Spleen (tissue), 11 donors: ENCODE results near the gene MAMDC4. TPM values are rescaled to one million over a fixed set of nuclear protein-coding genes. Genes with fewer than 3 reads are reported as not detected.

ENCODE experiments used
- DNase-seq: peaks from one replicate; pipeline ENCODE4 v3.0.0-alpha.2; 2020
- H3K27ac ChIP-seq, 8 donors: fragments of 200-600 bp; sonication (generic) in 7 of 8; 1 replicate in 4 of 8; 2 replicates in 4 of 8; pipeline versions ENCODE4 v1.5.0 to v1.8.0; 2016 to 2021; ENCODE audit warnings: inconsistent platforms in 4 of 8, mild to moderate bottlenecking in 4 of 8, moderate library complexity in 1 of 8
- H3K27me3 ChIP-seq, 7 donors: fragments of 200-600 bp; sonication (generic) in 6 of 7; replicated peaks in 1 of 7; 1 replicate in 4 of 7; 2 replicates in 3 of 7; pipeline versions ENCODE4 v1.5.0 to v1.8.0; 2016 to 2021; ENCODE audit warnings: inconsistent platforms in 3 of 7, mild to moderate bottlenecking in 1 of 7
- H3K36me3 ChIP-seq, 6 donors: fragments of 200-600 bp; sonication (generic) in 5 of 6; 1 replicate in 4 of 6; 2 replicates in 2 of 6; pipeline versions ENCODE4 v1.5.0 to v1.8.0; 2016 to 2021; ENCODE audit warnings: inconsistent platforms in 2 of 6
- H3K4me1 ChIP-seq, 6 donors: fragments of 200-600 bp; sonication (generic) in 5 of 6; 1 replicate in 3 of 6; 2 replicates in 3 of 6; pipeline versions ENCODE4 v1.5.0 to v1.8.0; 2016 to 2021; ENCODE audit warnings: inconsistent platforms in 3 of 6
- H3K4me3 ChIP-seq, 8 donors: fragments of 200-600 bp; sonication (generic) in 7 of 8; 1 replicate in 4 of 8; 2 replicates in 4 of 8; pipeline versions ENCODE4 v1.5.0 to v1.8.0; 2016 to 2021; ENCODE audit warnings: inconsistent platforms in 4 of 8, mild to moderate bottlenecking in 4 of 8, moderate library complexity in 2 of 8
- H3K9me3 ChIP-seq, 8 donors: fragments of 200-600 bp; sonication (generic) in 7 of 8; 1 replicate in 4 of 8; 2 replicates in 4 of 8; pipeline versions ENCODE4 v1.5.0 to v1.8.0; 2016 to 2021; ENCODE audit warnings: inconsistent platforms in 4 of 8
- POLR2A ChIP-seq, 3 donors: fragments of 450-650 bp; IDR thresholded peaks; one replicate each; pipeline ENCODE4 v1.5.1; 2017; ENCODE audit warnings: antibody characterized with exemption in 3 of 3, mild to moderate bottlenecking in 1 of 3
- POLR2AphosphoS5 ChIP-seq, 3 donors: sonication (generic); formaldehyde crosslinking; IDR thresholded peaks; one replicate each; pipeline ENCODE4 v1.5.1; 2017; ENCODE audit warnings: antibody characterized with exemption in 3 of 3
- WGBS, 5 donors: extraction: QIAGEN DNeasy Blood & Tissue Kit in 3 of 5; methylation state at CpG; one replicate each; pipeline versions ENCODE4 v1.1.5 to v1.1.7; 2013 to 2018; 5-methylcytosine and 5-hydroxymethylcytosine counted together
- intact Hi-C: fragments of 100-400 bp; cut with DNase I; formaldehyde crosslinking; loops from one replicate; pipeline ENCODE4 v1.15.0; 2023; ENCODE audit warnings: low total_unique reads
- polyA plus RNA-seq, 3 donors: library from polyadenylated mRNA; stranded (reverse); fragments of 200-250 nt; gene quantifications; one replicate each; pipeline ENCODE4 v1.2.1, GENCODE V29; 2013
- total RNA-seq, 7 donors: library from RNA; depleted of rRNA in 3 of 7; stranded (reverse); fragments of >200 nt in 3 of 7; fragmentation: NEBNext Ultra II Directional in 4 of 7; extraction: Animal tissue kit (Norgen Biotek cat#: 25700) in 4 of 7; gene quantifications; one replicate each; pipeline versions ENCODE4 v1.1.0 to v1.2.1, GENCODE V29; 2016 to 2021
- TF ChIP-seq, protein P1 (sequence below), 11 experiments: fragments of 200-600 bp in 7 of 11; fragments of 450-650 bp in 4 of 11; sonication (generic) in 4 of 11; IDR thresholded peaks in 8 of 11; conservative IDR thresholded peaks in 3 of 11; 1 replicate in 7 of 11; 2 replicates in 4 of 11; pipeline versions ENCODE4 v1.4.0 to v1.8.0; 2016 to 2021; ENCODE audit warnings: antibody characterized with exemption in 11 of 11, inconsistent platforms in 4 of 11, mild to moderate bottlenecking in 1 of 11
- donor health status: healthy with polysubstance abuse.
- donor health status: DM: no; HTN: no; CAD: no; lungs with moderate emphysema.
- donor health status: DM: no; HTN: no; CAD: no.
- donor health status: Bipolar disorder and iron deficiency.
- donor health status: healthy.
- donor health status: DM: no; HTN: no; CAD: no.
- donor health status: DM: yes; HTN: yes; CAD: no.

The MAMDC4 gene
- total and polyA plus RNA-seq, 10 donors = 4.9 to 32.0 (median 12.0) TPM

DNA sequence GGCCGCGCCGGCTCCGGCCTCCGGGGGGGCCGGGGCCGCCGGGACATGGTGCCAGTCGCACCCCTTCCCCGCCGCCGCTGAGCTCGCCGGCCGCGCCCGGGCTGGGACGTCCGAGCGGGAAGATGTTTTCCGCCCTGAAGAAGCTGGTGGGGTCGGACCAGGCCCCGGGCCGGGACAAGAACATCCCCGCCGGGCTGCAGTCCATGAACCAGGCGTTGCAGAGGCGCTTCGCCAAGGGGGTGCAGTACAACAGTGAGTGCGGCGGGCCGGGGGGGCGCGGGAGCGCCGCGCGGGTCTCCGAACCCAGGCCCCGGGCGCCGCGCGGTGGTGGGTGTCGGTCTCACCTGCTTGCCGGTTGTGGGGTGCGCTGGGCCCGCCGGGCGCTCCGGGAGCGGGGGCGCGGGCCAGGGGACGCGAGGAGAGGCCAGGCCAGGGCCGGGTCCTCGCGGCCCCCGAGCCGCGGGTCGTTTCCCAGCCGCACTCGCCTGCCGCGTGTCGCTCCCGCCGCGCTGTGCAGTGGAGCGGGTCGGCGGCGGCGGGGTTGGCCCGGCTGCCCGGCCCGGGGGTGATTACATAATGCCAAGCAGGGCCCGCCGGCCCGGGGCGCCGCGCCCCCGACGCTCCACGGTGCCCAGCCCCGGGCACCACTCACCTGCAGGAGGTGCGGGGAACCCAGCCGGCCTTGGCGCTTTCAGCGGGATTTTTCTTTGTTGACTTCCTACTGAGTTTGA lies 43.9 kb upstream of the MAMDC4 start:
- Histone ChIP-seq H3K27ac (peak overlapping the region; percentile 38 to 95 (median 93)), H3K4me1 (peaks cover 33 to 73% (median 47%) of the 10 kb centered on the region in 6 donors), H3K4me3 (peak overlapping the region; percentile 88 to 100 (median 98)), H3K27me3 (no peaks in the 10 kb centered on the region), H3K9me3 (no peaks in the 10 kb centered on the region), H3K36me3 (peaks cover 0 to 63% (median 2%) of the 10 kb centered on the region in 6 donors)
- intact Hi-C loops = no loop called here
- WGBS, 5 donors = 0 to 2% (median 0%) methylated on average over 29 to 93 of the region's 93 CpGs
- DNase-seq = peak; percentile 88
- TF ChIP-seq POLR2AphosphoS5 (IDR thresholded peaks at IDR 0.05) = no peak
- TF ChIP-seq POLR2A (IDR thresholded peaks at IDR 0.05) = no peak
- TF ChIP-seq, protein P1, sequence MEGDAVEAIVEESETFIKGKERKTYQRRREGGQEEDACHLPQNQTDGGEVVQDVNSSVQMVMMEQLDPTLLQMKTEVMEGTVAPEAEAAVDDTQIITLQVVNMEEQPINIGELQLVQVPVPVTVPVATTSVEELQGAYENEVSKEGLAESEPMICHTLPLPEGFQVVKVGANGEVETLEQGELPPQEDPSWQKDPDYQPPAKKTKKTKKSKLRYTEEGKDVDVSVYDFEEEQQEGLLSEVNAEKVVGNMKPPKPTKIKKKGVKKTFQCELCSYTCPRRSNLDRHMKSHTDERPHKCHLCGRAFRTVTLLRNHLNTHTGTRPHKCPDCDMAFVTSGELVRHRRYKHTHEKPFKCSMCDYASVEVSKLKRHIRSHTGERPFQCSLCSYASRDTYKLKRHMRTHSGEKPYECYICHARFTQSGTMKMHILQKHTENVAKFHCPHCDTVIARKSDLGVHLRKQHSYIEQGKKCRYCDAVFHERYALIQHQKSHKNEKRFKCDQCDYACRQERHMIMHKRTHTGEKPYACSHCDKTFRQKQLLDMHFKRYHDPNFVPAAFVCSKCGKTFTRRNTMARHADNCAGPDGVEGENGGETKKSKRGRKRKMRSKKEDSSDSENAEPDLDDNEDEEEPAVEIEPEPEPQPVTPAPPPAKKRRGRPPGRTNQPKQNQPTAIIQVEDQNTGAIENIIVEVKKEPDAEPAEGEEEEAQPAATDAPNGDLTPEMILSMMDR (IDR thresholded peaks at IDR 0.05 in 8 of 11, conservative IDR thresholded peaks at IDR 0.05 in 3 of 11) = no peak

GRCh38 chr9:136808806-136809158 lies 43.4 kb upstream of the MAMDC4 start:
- Histone ChIP-seq H3K27me3 (no peaks in the 10 kb centered on the region), H3K4me3 (peak overlapping the region; percentile 88 to 100 (median 98)), H3K4me1 (peaks cover 33 to 75% (median 48%) of the 10 kb centered on the region in 6 donors), H3K36me3 (peaks cover 0 to 67% (median 2%) of the 10 kb centered on the region in 6 donors), H3K27ac (peak overlapping the region in 6 of 8 donors; percentile 93 to 95 (median 94)), H3K9me3 (no peaks in the 10 kb centered on the region)
- intact Hi-C loops = no loop called here
- DNase-seq = no peak
- WGBS, 5 donors = 4 to 7% (median 5%) methylated on average over 14 of the region's 14 CpGs
- TF ChIP-seq, protein P1 (IDR thresholded peaks at IDR 0.05 in 8 of 11, conservative IDR thresholded peaks at IDR 0.05 in 3 of 11) = no peak
- TF ChIP-seq POLR2A (IDR thresholded peaks at IDR 0.05) (no peak), POLR2AphosphoS5 (IDR thresholded peaks at IDR 0.05) (no peak)

- no peak for TF ChIP-seq POLR2A (IDR thresholded peaks at IDR 0.05)
- TF ChIP-seq POLR2AphosphoS5 (IDR thresholded peaks at IDR 0.05) = no peak
- TF ChIP-seq, protein P1 (IDR thresholded peaks at IDR 0.05 in 8 of 11, conservative IDR thresholded peaks at IDR 0.05 in 3 of 11) = no peak
- DNase-seq = no peak
- no peaks in the 10 kb centered on the region for H3K9me3 ChIP-seq
- H3K27me3 ChIP-seq = no peaks in the 10 kb centered on the region
- no peak overlapping the region for H3K27ac ChIP-seq
- H3K36me3 ChIP-seq = peaks cover 0 to 73% (median 2%) of the 10 kb centered on the region in 6 donors
- H3K4me1 ChIP-seq = peaks cover 8 to 58% (median 24%) of the 10 kb centered on the region in 6 donors
- no peak overlapping the region for H3K4me3 ChIP-seq
- intact Hi-C loops = no loop called here
- whole genome bisulfite sequencing, 5 donors = 92 to 95% (median 92%) methylated on average over 13 of the region's 13 CpGs
These were observed 37.3 kb upstream of the MAMDC4 start for GRCh38 chr9:136814725-136815421.

DNA sequence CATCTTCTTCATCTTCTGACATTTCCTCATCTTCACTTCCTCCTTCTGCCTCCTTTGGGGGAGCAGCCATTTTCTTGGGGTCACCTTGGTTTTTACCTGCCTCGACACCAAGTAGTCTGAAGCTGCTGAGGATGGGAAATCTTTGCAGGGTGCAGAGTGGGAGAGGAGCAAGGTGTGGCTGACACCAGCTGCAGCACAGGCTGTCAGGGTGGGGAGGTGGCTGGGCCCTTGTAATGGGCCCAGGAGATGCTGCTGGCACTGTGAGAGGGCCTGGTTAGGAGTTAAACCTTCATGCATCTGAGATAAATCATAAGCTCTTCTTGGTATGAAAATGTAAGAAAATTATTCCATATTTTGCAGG lies 36.7 kb upstream of the MAMDC4 start:
- Histone ChIP-seq H3K4me1 (peaks cover 2 to 57% (median 20%) of the 10 kb centered on the region in 6 donors), H3K27ac (no peak overlapping the region), H3K4me3 (no peak overlapping the region), H3K36me3 (peaks cover 0 to 68% (median 2%) of the 10 kb centered on the region in 6 donors), H3K27me3 (no peaks in the 10 kb centered on the region), H3K9me3 (no peaks in the 10 kb centered on the region)
- TF ChIP-seq POLR2AphosphoS5 (IDR thresholded peaks at IDR 0.05) = no peak
- no peak for TF ChIP-seq POLR2A (IDR thresholded peaks at IDR 0.05)
- TF ChIP-seq, protein P1 (IDR thresholded peaks at IDR 0.05 in 8 of 11, conservative IDR thresholded peaks at IDR 0.05 in 3 of 11) = no peak
- DNase-seq = no peak
- intact Hi-C loops = no loop called here
- 0 to 56% (median 0%) methylated on average over 1 of the region's 1 CpG for WGBS, 5 donors
